ENCODE measurements around the gene FBXW11. TPM values are rescaled to one million over a fixed set of nuclear protein-coding genes. Genes with fewer than 3 reads are reported as not detected.

The FBXW11 gene
- total RNA-seq, 1 experiment from 2014 or later: 50.6 TPM

GRCh38 chr5:171868236-171868635, 138.2 kb downstream of the FBXW11 start:
- in situ Hi-C loops (cut with HindIII; ENCODE audit: low pct_unique_long_range_greater_than_20kb, low sequenced_read_pairs): no loop called here

GRCh38 chr5:171867786-171868185, 138.7 kb downstream of the FBXW11 start:
- in situ Hi-C loops (cut with HindIII; ENCODE audit: low pct_unique_long_range_greater_than_20kb, low sequenced_read_pairs): no loop called here
- no peak for DNase-seq (ENCODE audit: low read depth, low spot score)

More at GRCh38 chr5:171868236-171868635, 138.2 kb downstream of the FBXW11 start:
- DNase-seq (ENCODE audit: low read depth, low spot score): no peak

- DNase-seq (ENCODE audit: low read depth, low spot score): no peak
- in situ Hi-C loops (cut with HindIII; ENCODE audit: low pct_unique_long_range_greater_than_20kb, low sequenced_read_pairs): no loop called here
These were observed 141.0 kb downstream of the FBXW11 start for GRCh38 chr5:171865471-171865870.

GRCh38 chr5:171863935-171864334, 142.5 kb downstream of the FBXW11 start:
- DNase-seq (ENCODE audit: low read depth, low spot score): no peak
- in situ Hi-C loops (cut with HindIII; ENCODE audit: low pct_unique_long_range_greater_than_20kb, low sequenced_read_pairs): no loop called here

GRCh38 chr5:171862624-171863023, 143.8 kb downstream of the FBXW11 start:
- DNase-seq (ENCODE audit: low read depth, low spot score): no peak
- in situ Hi-C loops (cut with HindIII; ENCODE audit: low pct_unique_long_range_greater_than_20kb, low sequenced_read_pairs): no loop called here

GRCh38 chr5:171861381-171861780, 145.1 kb downstream of the FBXW11 start:
- no peak for DNase-seq (ENCODE audit: low read depth, low spot score)
- in situ Hi-C loops (cut with HindIII; ENCODE audit: low pct_unique_long_range_greater_than_20kb, low sequenced_read_pairs): no loop called here

- in situ Hi-C loops (cut with HindIII; ENCODE audit: low pct_unique_long_range_greater_than_20kb, low sequenced_read_pairs): no loop called here
- peak; percentile 5 for DNase-seq (ENCODE audit: low read depth, low spot score)
These were observed 148.1 kb downstream of the FBXW11 start for GRCh38 chr5:171858303-171858702.

- DNase-seq (ENCODE audit: low read depth, low spot score): no peak
- in situ Hi-C loops (cut with HindIII; ENCODE audit: low pct_unique_long_range_greater_than_20kb, low sequenced_read_pairs): no loop called here
These were observed 149.0 kb downstream of the FBXW11 start for GRCh38 chr5:171857489-171857876.

GRCh38 chr5:171855798-171856763, 150.4 kb downstream of the FBXW11 start:
- in situ Hi-C loops (cut with HindIII; ENCODE audit: low pct_unique_long_range_greater_than_20kb, low sequenced_read_pairs): no loop called here
- no peak for DNase-seq (ENCODE audit: low read depth, low spot score)

- no peak for DNase-seq (ENCODE audit: low read depth, low spot score)
- in situ Hi-C loops (cut with HindIII; ENCODE audit: low pct_unique_long_range_greater_than_20kb, low sequenced_read_pairs): no loop called here
These were observed 151.2 kb downstream of the FBXW11 start for GRCh38 chr5:171855265-171855664.

GRCh38 chr5:171852255-171852681, 154.2 kb downstream of the FBXW11 start:
- in situ Hi-C loops (cut with HindIII; ENCODE audit: low pct_unique_long_range_greater_than_20kb, low sequenced_read_pairs): no loop called here
- DNase-seq (ENCODE audit: low read depth, low spot score): no peak

GRCh38 chr5:171851251-171851650, 155.2 kb downstream of the FBXW11 start:
- in situ Hi-C loops (cut with HindIII; ENCODE audit: low pct_unique_long_range_greater_than_20kb, low sequenced_read_pairs): no loop called here
- DNase-seq (ENCODE audit: low read depth, low spot score): no peak

GRCh38 chr5:171850324-171850947, 156.0 kb downstream of the FBXW11 start:
- peak; percentile 60 for DNase-seq (ENCODE audit: low read depth, low spot score)
- in situ Hi-C loops (cut with HindIII; ENCODE audit: low pct_unique_long_range_greater_than_20kb, low sequenced_read_pairs): no loop called here

- in situ Hi-C loops (cut with HindIII; ENCODE audit: low pct_unique_long_range_greater_than_20kb, low sequenced_read_pairs): no loop called here
- DNase-seq (ENCODE audit: low read depth, low spot score): no peak
These were observed 156.7 kb downstream of the FBXW11 start for GRCh38 chr5:171849585-171850323.

GRCh38 chr5:171848911-171849520, 157.4 kb downstream of the FBXW11 start:
- no peak for DNase-seq (ENCODE audit: low read depth, low spot score)
- in situ Hi-C loops (cut with HindIII; ENCODE audit: low pct_unique_long_range_greater_than_20kb, low sequenced_read_pairs): no loop called here

- no peak for DNase-seq (ENCODE audit: low read depth, low spot score)
- in situ Hi-C loops (cut with HindIII; ENCODE audit: low pct_unique_long_range_greater_than_20kb, low sequenced_read_pairs): no loop called here
These were observed 158.0 kb downstream of the FBXW11 start for GRCh38 chr5:171848486-171848885.

- in situ Hi-C loops (cut with HindIII; ENCODE audit: low pct_unique_long_range_greater_than_20kb, low sequenced_read_pairs): no loop called here
These were observed 158.4 kb downstream of the FBXW11 start for GRCh38 chr5:171848006-171848405.

GRCh38 chr5:171847026-171847425, 159.4 kb downstream of the FBXW11 start:
- DNase-seq (ENCODE audit: low read depth, low spot score): no peak
- in situ Hi-C loops (cut with HindIII; ENCODE audit: low pct_unique_long_range_greater_than_20kb, low sequenced_read_pairs): no loop called here

More at GRCh38 chr5:171848006-171848405, 158.4 kb downstream of the FBXW11 start:
- DNase-seq (ENCODE audit: low read depth, low spot score): no peak
